Right cardiac atrium (tissue), 5 donors: ENCODE measurements around the gene CHN1. TPM values are rescaled to one million over a fixed set of nuclear protein-coding genes. Genes with fewer than 3 reads are reported as not detected.

ENCODE experiments used
- ATAC-seq, 2 donors: fragments of 200-7000 bp; cut with Tn5 transposase; one replicate each; pipeline versions ENCODE4 v1.8.0 to v1.9.1; 2020; ENCODE audit warnings: moderate library complexity in 2 of 2, mild to moderate bottlenecking in 1 of 2
- DNase-seq, 3 donors: peaks; one replicate each; pipeline ENCODE4 v3.0.0-alpha.2; 2020
- H3K27ac ChIP-seq: one replicate; pipeline ENCODE4 v1.5.1; 2013; ENCODE audit warnings: mild to moderate bottlenecking, low read length, control low read depth, moderate library complexity
- H3K27me3 ChIP-seq: one replicate; pipeline ENCODE4 v1.6.1; 2013; ENCODE audit not compliant: control insufficient read depth, insufficient read depth
- H3K4me1 ChIP-seq: one replicate; pipeline ENCODE4 v1.6.1; 2013; ENCODE audit warnings: low read length; ENCODE audit not compliant: control insufficient read depth, insufficient read depth
- H3K4me3 ChIP-seq: one replicate; pipeline ENCODE4 v1.5.1; 2013; ENCODE audit warnings: low read length, control low read depth
- H3K9me3 ChIP-seq: one replicate; pipeline ENCODE4 v1.6.1; 2013; ENCODE audit warnings: low read length; ENCODE audit not compliant: control insufficient read depth
- WGBS: extraction: QIAGEN DNeasy Blood & Tissue Kit; methylation state at CpG from one replicate; pipeline ENCODE4 v1.1.7; 2013; 5-methylcytosine and 5-hydroxymethylcytosine counted together
- intact Hi-C, 4 donors: fragments of 100-400 bp; cut with DNase I; formaldehyde crosslinking; loops; one replicate each; pipeline versions ENCODE4 v1.11.0 to v1.14.0; 2022 to 2023
- long read RNA-seq, 4 donors: library from polyadenylated mRNA; unstranded; transcript quantifications; one replicate each; pipeline ENCODE4 v2.0.0, GENCODE V29; 2020 to 2021
- polyA plus RNA-seq: library from polyadenylated mRNA; stranded (reverse); fragments of 200-250 nt; gene quantifications from one replicate; pipeline ENCODE4 v1.2.3, GENCODE V29; 2013
- total RNA-seq, 4 donors: library from RNA; stranded (reverse); fragmentation: NEBNext Ultra II Directional; extraction: Animal tissue kit (Norgen Biotek cat#: 25700); gene quantifications; one replicate each; pipeline ENCODE4 v1.2.1, GENCODE V29; 2021
- donor health status: healthy with polysubstance abuse.
- donor health status: DM: no; HTN: yes; CAD: no.
- donor health status: DM: no; HTN: no; CAD: no.
- donor health status: DM: no; HTN: yes; CAD: no; lungs with severe emphysema.
- donor health status: DM: yes; HTN: yes; CAD: no.

CHN1 gene
- total RNA-seq (1 to 10 TPM; 5.7 to 8.9 (median 8.0) TPM), polyA plus RNA-seq (5.3 TPM)
- long read RNA-seq, donor 1, partial matches to known transcripts: 1 of 13 reads
- long read RNA-seq, donor 1, other reads (novel, unspliced or antisense): 10 of 13 reads
- long read RNA-seq, donor 2, partial matches to known transcripts: 0 of 3 reads
- long read RNA-seq, donor 2, other reads (novel, unspliced or antisense): 3 of 3 reads
- long read RNA-seq, donor 3, partial matches to known transcripts: 2 of 35 reads
- long read RNA-seq, donor 3, other reads (novel, unspliced or antisense): 28 of 35 reads
- long read RNA-seq, donor 4, partial matches to known transcripts: 1 of 4 reads
- long read RNA-seq, donor 4, other reads (novel, unspliced or antisense): 1 of 4 reads

GRCh38 chr2:175004980-175005732 lies at the start of gene CHN1:
CHN1 (minus strand) TSS chr2:175005381; CDS start chr2:175004912, 469 bp downstream.
- DNase-seq (peak; percentile 91 to 95 (median 94)), ATAC-seq (peak; percentile 93 to 94)
- H3K4me1 ChIP-seq: no peaks in the 10 kb centered on the region
- peak within 1 kb of the TSS; percentile 99 for H3K4me3 ChIP-seq
- H3K27me3 ChIP-seq: no peaks in the 10 kb centered on the region
- no peaks in the 10 kb centered on the region for H3K9me3 ChIP-seq
- intact Hi-C loops: no loop called here
- H3K27ac ChIP-seq: peak within 1 kb of the TSS; percentile 55
- WGBS: under 1% methylated on average over 89 of the region's 89 CpGs

GRCh38 chr2:175054340-175054739 lies 49.2 kb upstream of the CHN1 start:
- DNase-seq (no peak), ATAC-seq (no peak)
- WGBS: 92% methylated on average over 4 of the region's 4 CpGs
- Histone ChIP-seq H3K9me3 (no peaks in the 10 kb centered on the region), H3K4me3 (no peak overlapping the region), H3K4me1 (no peaks in the 10 kb centered on the region), H3K27ac (no peak overlapping the region), H3K27me3 (no peaks in the 10 kb centered on the region)
- intact Hi-C loops: no loop called here

DNA sequence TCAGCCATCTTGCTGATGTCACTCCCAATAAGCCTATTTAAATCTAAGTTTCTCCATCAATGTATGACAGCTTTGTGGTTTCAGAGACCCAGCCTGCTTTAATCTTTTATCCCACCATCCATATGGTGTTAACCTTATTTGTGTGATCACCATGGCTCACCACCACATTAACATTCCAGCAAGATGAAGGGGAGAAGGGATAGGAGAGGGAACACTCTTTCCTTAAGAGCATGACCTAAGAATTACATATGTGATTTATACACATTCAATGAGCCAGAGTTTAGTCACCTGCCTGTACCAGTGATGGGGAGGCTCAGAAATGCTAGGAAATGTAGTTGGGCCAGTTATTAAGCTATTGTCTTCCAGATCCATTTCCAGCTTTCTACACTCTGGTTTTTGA lies 44.5 kb upstream of the CHN1 start:
- ATAC-seq (no peak), DNase-seq (no peak)

DNA sequence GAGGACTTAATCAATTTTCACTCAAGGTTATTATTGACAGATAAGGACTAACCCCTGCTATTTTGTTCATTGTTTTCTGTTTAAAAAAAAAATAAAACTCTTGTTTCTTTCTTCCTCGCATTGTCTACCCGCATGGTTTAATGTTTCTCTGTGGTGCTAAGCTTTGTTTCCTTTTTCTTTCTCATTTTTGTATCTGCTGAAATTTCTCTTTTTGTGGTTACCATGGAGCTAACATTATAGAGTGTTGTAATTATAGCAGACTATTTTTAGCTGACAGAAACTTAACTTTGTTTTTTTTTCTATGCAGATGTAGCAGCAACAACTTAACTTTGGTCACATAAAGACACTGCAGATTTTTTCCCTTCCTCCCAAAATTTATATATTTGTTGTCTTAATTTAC lies 43.1 kb upstream of the CHN1 start:
- H3K4me1 ChIP-seq: no peaks in the 10 kb centered on the region
- no peak overlapping the region for H3K27ac ChIP-seq
- DNase-seq: no peak
- 80% methylated on average over 2 of the region's 2 CpGs for WGBS
- no peaks in the 10 kb centered on the region for H3K27me3 ChIP-seq
- no peak overlapping the region for H3K4me3 ChIP-seq
- intact Hi-C loops: no loop called here
- H3K9me3 ChIP-seq: no peaks in the 10 kb centered on the region
- no peak for ATAC-seq

More for the DNA sequence above, 44.5 kb upstream of the CHN1 start:
- H3K27me3 ChIP-seq: no peaks in the 10 kb centered on the region
- no peaks in the 10 kb centered on the region for H3K4me1 ChIP-seq
- no peak overlapping the region for H3K27ac ChIP-seq
- no peaks in the 10 kb centered on the region for H3K9me3 ChIP-seq
- intact Hi-C loops: no loop called here
- H3K4me3 ChIP-seq: no peak overlapping the region

DNA sequence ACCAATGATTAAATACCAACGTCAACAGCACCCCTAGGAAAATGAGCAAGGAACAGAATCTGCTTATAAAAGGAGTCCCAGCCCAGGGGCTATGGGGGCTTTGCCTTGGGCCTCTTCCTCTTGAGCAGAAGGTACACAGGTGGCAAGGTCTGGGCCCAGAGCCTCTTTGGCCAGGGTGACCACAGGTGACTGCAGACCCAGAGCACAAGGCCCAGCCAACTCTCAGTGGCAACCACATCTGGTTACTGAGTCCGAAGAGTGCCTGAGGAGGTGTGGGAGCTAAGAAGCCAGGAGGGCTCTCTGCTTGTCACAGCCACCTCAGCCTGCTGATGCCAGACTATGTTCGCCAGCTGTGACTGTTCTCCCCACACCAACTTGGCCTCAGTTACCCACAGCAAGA lies 34.3 kb upstream of the CHN1 start:
- DNase-seq (no peak), ATAC-seq (no peak)
- no peaks in the 10 kb centered on the region for H3K27me3 ChIP-seq
- H3K9me3 ChIP-seq: no peaks in the 10 kb centered on the region
- no peak overlapping the region for H3K4me3 ChIP-seq
- intact Hi-C loops: no loop called here
- no peak overlapping the region for H3K27ac ChIP-seq
- WGBS: 79% methylated on average over 3 of the region's 3 CpGs
- H3K4me1 ChIP-seq: no peaks in the 10 kb centered on the region

DNA sequence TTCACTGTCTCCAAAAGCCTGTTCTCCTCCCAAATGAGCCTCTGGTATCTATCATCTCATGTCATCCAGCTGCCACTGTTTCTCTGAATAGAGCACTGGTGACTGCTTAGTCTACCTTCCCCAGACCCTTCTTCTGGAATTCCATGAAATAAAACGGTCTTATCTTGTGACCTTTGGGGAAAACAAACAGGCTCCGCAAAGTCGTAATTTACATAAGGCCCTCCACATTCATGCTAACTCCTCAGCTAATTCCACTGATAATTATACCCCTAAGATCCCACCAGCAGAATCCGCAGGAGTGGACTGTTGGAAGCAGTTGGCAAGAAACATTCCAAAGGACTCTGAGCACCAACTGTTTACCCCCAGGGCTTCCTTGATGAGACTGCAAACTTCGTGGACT lies 33.9 kb upstream of the CHN1 start:
- ATAC-seq: no peak
- Histone ChIP-seq H3K27me3 (no peaks in the 10 kb centered on the region), H3K27ac (no peak overlapping the region), H3K4me1 (no peaks in the 10 kb centered on the region), H3K9me3 (no peaks in the 10 kb centered on the region), H3K4me3 (no peak overlapping the region)
- WGBS: 87% methylated on average over 5 of the region's 5 CpGs
- DNase-seq: no peak
- intact Hi-C loops: no loop called here

DNA sequence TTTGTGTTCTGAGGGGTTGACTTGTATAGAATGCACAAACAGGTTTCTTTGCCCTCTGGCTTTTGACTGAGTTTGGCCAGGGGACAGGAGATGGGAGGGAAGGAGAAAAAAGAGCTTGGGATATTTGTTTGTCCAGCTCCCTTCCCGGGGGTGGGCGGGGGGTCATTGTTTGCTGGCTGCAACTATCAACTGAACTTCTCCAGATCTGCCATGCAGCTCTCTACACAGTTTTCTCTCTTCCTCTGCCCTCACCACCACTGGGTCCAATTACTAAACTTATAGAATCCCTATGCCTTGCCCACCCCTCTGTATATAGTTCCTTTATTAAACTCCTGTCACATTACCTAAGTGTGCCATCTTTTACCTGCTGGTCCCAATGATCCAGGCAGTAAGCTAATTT lies 32.8 kb upstream of the CHN1 start:
- Histone ChIP-seq H3K4me3 (no peak overlapping the region), H3K27me3 (no peaks in the 10 kb centered on the region), H3K27ac (no peak overlapping the region), H3K9me3 (no peaks in the 10 kb centered on the region), H3K4me1 (no peaks in the 10 kb centered on the region)
- DNase-seq: no peak
- ATAC-seq: no peak
- 78% methylated on average over 2 of the region's 2 CpGs for WGBS
- intact Hi-C loops: no loop called here

GRCh38 chr2:175036582-175037018 lies 31.4 kb upstream of the CHN1 start:
- no peak for DNase-seq
- no peaks in the 10 kb centered on the region for H3K27me3 ChIP-seq
- H3K4me3 ChIP-seq: no peak overlapping the region
- ATAC-seq: no peak
- WGBS: 67% methylated on average over 5 of the region's 5 CpGs
- H3K27ac ChIP-seq: no peak overlapping the region
- intact Hi-C loops: no loop called here
- no peaks in the 10 kb centered on the region for H3K9me3 ChIP-seq
- H3K4me1 ChIP-seq: no peaks in the 10 kb centered on the region

DNA sequence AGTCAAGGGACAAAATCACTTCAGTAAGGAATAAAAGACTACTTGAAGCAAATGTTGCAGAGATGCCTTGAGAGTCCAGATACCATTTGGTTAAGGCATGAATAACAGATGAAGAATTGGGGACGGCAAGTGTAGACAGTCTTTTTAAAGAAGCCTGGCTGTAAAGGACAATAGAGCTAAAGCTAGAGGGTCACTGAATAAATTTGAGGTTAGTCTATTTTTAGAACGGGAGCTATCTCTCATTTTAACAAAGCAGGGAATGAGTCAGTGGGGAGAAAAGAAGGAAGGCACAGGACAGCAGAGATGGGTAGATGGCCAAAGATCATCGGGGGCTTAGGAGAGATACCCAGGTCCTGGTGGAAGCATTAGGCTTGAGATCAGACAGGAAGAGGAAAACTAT lies 30.6 kb upstream of the CHN1 start:
- no peaks in the 10 kb centered on the region for H3K4me1 ChIP-seq
- DNase-seq (no peak), ATAC-seq (no peak)
- no peaks in the 10 kb centered on the region for H3K9me3 ChIP-seq
- no peak overlapping the region for H3K27ac ChIP-seq
- no peaks in the 10 kb centered on the region for H3K27me3 ChIP-seq
- H3K4me3 ChIP-seq: no peak overlapping the region
- intact Hi-C loops: no loop called here
- 35% methylated on average over 3 of the region's 3 CpGs for WGBS

DNA sequence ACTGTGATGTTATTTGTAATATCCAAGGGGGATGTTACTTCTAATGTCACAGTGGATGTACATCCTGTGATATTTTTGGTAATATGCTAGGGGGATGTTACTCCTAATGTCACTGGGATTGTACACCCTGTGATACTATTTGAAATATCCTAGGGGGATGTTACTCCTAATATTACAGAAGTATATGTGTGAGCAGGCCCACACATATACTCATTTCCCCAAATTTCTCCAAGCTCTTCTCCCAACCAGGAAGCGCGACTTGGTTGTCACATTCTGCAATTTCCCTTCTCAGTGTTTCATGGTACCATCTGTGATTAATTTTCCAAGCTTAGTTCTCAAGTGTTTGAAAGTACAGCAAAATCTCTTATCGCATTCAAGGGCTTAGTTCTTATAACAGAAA lies 29.5 kb upstream of the CHN1 start:
- H3K27me3 ChIP-seq: no peaks in the 10 kb centered on the region
- no peaks in the 10 kb centered on the region for H3K4me1 ChIP-seq
- H3K9me3 ChIP-seq: no peaks in the 10 kb centered on the region
- H3K27ac ChIP-seq: no peak overlapping the region
- H3K4me3 ChIP-seq: no peak overlapping the region
- no peak for ATAC-seq
- intact Hi-C loops: no loop called here
- 85% methylated on average over 3 of the region's 3 CpGs for WGBS
- DNase-seq: no peak

DNA sequence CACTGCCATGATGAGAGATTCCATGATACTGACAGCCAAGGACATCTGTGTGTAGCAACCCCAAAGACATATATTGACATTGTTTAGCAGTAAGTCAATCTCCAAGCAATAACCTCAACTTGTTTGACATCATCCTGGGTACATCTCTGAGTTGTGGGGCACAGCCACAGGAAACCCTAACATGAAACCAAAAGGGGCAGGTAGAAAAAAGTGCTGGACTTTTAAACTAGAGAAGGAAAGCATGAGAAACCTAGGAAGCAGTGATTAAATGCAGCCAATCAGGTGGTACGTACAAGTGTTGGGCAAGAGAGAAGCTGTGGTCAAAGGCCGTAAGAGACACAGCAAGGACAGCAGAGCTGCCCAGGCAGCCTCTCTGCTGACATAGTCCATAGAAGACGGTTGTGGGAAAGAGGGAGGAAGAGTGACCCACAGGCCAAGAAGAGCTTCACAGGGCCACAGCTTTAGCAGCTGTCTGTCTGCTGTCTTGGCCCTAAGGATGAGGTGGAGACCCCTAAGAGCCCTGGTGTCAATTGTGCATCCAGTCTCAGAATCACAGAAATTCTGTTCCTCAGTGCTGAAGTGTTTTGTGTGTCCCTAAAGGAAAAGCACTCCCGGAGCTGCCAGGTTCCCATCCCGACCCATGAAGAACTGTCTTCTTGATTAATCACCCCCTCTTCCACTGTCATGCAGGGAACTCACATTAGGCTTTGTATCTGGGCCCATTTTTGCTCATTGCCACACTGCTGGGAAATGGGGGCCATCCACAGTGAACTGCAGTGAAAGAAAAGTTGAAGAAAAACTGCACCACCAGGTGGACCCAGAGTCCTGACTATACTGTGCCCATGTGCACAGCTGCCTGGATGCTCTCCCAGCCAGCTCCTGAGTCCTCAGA lies 25.4 kb upstream of the CHN1 start:
- 86% methylated on average over 5 of the region's 5 CpGs for WGBS
- H3K27me3 ChIP-seq: no peaks in the 10 kb centered on the region
- no peak overlapping the region for H3K27ac ChIP-seq
- H3K4me3 ChIP-seq: no peak overlapping the region
- no peaks in the 10 kb centered on the region for H3K9me3 ChIP-seq
- no peak for DNase-seq
- intact Hi-C loops: no loop called here
- ATAC-seq: peak; percentile 48 to 67
- no peaks in the 10 kb centered on the region for H3K4me1 ChIP-seq
